Glutamatergic neuron (in vitro differentiated cells): ENCODE measurements around the gene FNDC8. TPM values are rescaled to one million over a fixed set of nuclear protein-coding genes. Genes with fewer than 3 reads are reported as not detected.

Experiments used
- DNase-seq: peaks from one replicate; pipeline ENCODE4 v3.0.0; 2022
- H3K27ac Mint-ChIP-seq: one replicate; pipeline ENCODE4 v1.8.0; 2020; ENCODE audit warnings: mild to moderate bottlenecking, mixed read lengths, inconsistent platforms; ENCODE audit not compliant: unreplicated experiment
- H3K27me3 Mint-ChIP-seq: one replicate; pipeline ENCODE4 v1.8.0; 2020; ENCODE audit warnings: mild to moderate bottlenecking, moderate library complexity, mixed read lengths, inconsistent platforms; ENCODE audit not compliant: unreplicated experiment
- H3K36me3 Mint-ChIP-seq: one replicate; pipeline ENCODE4 v1.8.0; 2020; ENCODE audit warnings: mild to moderate bottlenecking, mixed read lengths, inconsistent platforms; ENCODE audit not compliant: unreplicated experiment
- H3K4me1 Mint-ChIP-seq: one replicate; pipeline ENCODE4 v1.8.0; 2020; ENCODE audit warnings: mild to moderate bottlenecking, low read depth, mixed read lengths, inconsistent platforms; ENCODE audit not compliant: unreplicated experiment
- H3K4me3 Mint-ChIP-seq: one replicate; pipeline ENCODE4 v1.8.0; 2020; ENCODE audit warnings: mild to moderate bottlenecking, mixed read lengths, inconsistent platforms; ENCODE audit not compliant: unreplicated experiment
- H3K9me3 Mint-ChIP-seq: one replicate; pipeline ENCODE4 v1.8.0; 2020; ENCODE audit warnings: mild to moderate bottlenecking, moderate library complexity, mixed read lengths, inconsistent platforms; ENCODE audit not compliant: unreplicated experiment
- total RNA-seq: library from RNA; stranded (reverse); fragmentation: NEBNext Ultra II Directional; extraction: Animal tissue kit (Norgen Biotek cat#: 25700); gene quantifications from one replicate; pipeline ENCODE4 v1.2.1, GENCODE V29; 2021; ENCODE audit not compliant: unreplicated experiment
- TF ChIP-seq, protein P1 (sequence below): fragments of 200-600 bp; sonication (generic); IDR thresholded peaks from one replicate; pipeline ENCODE4 v1.5.0; 2021; ENCODE audit not compliant: partially characterized antibody, unreplicated experiment

Gene FNDC8
- total RNA-seq, 1 donor from 2014 or later: not detected

DNA sequence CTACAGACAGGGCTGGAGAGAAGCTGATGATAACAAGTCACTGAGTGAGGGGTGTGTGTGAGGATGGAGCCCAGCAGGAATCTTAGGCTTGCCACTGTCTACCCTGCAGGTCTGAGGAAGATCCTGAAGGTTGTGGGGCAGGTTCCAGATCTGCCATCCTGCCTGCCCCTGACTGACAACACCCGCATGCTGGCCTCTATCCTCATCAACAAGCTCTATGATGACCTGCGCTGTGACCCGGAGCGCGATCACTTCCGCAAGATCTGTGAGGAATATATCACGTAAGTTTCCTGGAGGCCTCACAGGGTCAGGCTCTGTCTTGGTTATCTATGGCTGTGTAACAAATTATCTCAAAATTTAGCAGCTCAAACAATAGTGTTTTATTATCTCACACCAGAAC is 42.5 kb downstream of the FNDC8 start:
- DNase-seq: no peak
- H3K4me3 Mint-ChIP-seq: no peak overlapping the region
- H3K4me1 Mint-ChIP-seq: peaks cover 2% of the 10 kb centered on the region
- H3K36me3 Mint-ChIP-seq: peaks cover 4% of the 10 kb centered on the region
- H3K27ac Mint-ChIP-seq: no peak overlapping the region
- peaks cover 3% of the 10 kb centered on the region for H3K9me3 Mint-ChIP-seq
- no peaks in the 10 kb centered on the region for H3K27me3 Mint-ChIP-seq
- TF ChIP-seq, protein P1, sequence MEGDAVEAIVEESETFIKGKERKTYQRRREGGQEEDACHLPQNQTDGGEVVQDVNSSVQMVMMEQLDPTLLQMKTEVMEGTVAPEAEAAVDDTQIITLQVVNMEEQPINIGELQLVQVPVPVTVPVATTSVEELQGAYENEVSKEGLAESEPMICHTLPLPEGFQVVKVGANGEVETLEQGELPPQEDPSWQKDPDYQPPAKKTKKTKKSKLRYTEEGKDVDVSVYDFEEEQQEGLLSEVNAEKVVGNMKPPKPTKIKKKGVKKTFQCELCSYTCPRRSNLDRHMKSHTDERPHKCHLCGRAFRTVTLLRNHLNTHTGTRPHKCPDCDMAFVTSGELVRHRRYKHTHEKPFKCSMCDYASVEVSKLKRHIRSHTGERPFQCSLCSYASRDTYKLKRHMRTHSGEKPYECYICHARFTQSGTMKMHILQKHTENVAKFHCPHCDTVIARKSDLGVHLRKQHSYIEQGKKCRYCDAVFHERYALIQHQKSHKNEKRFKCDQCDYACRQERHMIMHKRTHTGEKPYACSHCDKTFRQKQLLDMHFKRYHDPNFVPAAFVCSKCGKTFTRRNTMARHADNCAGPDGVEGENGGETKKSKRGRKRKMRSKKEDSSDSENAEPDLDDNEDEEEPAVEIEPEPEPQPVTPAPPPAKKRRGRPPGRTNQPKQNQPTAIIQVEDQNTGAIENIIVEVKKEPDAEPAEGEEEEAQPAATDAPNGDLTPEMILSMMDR: no peak

- H3K4me1 Mint-ChIP-seq: peaks cover 2% of the 10 kb centered on the region
- H3K27ac Mint-ChIP-seq: no peak overlapping the region
- TF ChIP-seq, protein P1: no peak
- peaks cover 4% of the 10 kb centered on the region for H3K36me3 Mint-ChIP-seq
- DNase-seq: no peak
- no peak overlapping the region for H3K4me3 Mint-ChIP-seq
- H3K27me3 Mint-ChIP-seq: no peaks in the 10 kb centered on the region
- peaks cover 3% of the 10 kb centered on the region for H3K9me3 Mint-ChIP-seq
Measured at GRCh38 chr17:35164716-35165115, 43.3 kb downstream of the FNDC8 start.

DNA sequence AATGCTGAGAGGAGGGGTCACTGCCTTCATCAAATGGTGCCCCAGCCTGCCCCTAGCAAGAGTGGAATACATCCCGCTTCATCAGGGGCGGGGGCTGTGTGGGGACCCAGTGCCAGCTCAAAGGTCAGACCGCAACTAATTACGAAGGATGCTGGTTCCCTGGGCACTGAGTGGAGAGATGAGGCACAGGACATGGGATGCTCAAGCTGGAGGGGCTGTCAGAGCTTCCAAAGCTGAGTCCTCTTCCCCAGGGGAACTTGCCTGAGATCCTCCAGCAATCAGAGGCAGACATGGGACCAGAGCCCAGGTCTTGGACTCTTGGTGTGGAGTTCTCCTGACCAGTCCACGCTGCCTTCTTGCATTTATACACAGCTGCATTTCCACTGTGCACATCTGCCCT is 45.1 kb downstream of the FNDC8 start:
- Mint-ChIP-seq H3K9me3 (peaks cover 3% of the 10 kb centered on the region), H3K27me3 (no peaks in the 10 kb centered on the region), H3K4me3 (no peak overlapping the region), H3K27ac (no peak overlapping the region), H3K4me1 (peaks cover 2% of the 10 kb centered on the region), H3K36me3 (peaks cover 4% of the 10 kb centered on the region)
- DNase-seq: no peak
- TF ChIP-seq, protein P1: no peak

DNA sequence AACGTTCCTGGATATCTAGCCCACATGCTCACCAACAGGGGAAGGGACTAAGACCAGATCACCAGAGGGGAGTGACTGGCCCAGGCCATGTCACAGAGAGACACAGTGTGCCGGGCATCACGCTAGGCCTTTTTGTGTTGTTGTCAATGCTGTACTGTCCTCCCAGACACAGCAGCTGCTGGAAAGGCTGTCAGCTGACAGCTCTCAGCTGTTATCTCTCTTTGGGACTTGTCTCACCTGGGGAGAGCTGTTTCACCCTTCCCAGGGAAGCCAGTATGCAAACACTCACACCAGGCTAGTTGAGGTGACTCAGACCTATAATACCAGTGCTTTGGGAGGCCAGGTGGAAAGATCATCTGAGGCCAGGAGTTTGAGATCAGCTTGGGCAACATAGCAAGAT is 45.6 kb downstream of the FNDC8 start:
- Mint-ChIP-seq H3K27me3 (no peaks in the 10 kb centered on the region), H3K9me3 (peaks cover 3% of the 10 kb centered on the region), H3K4me1 (peaks cover 2% of the 10 kb centered on the region), H3K27ac (no peak overlapping the region), H3K36me3 (peaks cover 4% of the 10 kb centered on the region), H3K4me3 (no peak overlapping the region)
- no peak for DNase-seq
- TF ChIP-seq, protein P1: no peak

GRCh38 chr17:35167666-35168065 is 46.3 kb downstream of the FNDC8 start:
- H3K36me3 Mint-ChIP-seq: peaks cover 4% of the 10 kb centered on the region
- DNase-seq: no peak
- peaks cover 2% of the 10 kb centered on the region for H3K4me1 Mint-ChIP-seq
- H3K4me3 Mint-ChIP-seq: no peak overlapping the region
- peaks cover 3% of the 10 kb centered on the region for H3K9me3 Mint-ChIP-seq
- TF ChIP-seq, protein P1: no peak
- H3K27me3 Mint-ChIP-seq: no peaks in the 10 kb centered on the region
- H3K27ac Mint-ChIP-seq: no peak overlapping the region
